Stimulated activated CD8-positive, alpha-beta memory T cell treated with anti-CD3 and anti-CD28 coated beads, Interleukin-7, amount 100 ng/mL, for 48 hours (primary cell): Measurements from ENCODE around the gene TMEM11.

Source experiments
- DNase-seq, 2 donors: peaks; one replicate each; pipeline ENCODE4 v3.0.0-alpha.2; 2020; ENCODE audit warnings: low read depth in 1 of 2; ENCODE audit errors: extremely low read depth in 1 of 2

The TMEM11 gene

DNA sequence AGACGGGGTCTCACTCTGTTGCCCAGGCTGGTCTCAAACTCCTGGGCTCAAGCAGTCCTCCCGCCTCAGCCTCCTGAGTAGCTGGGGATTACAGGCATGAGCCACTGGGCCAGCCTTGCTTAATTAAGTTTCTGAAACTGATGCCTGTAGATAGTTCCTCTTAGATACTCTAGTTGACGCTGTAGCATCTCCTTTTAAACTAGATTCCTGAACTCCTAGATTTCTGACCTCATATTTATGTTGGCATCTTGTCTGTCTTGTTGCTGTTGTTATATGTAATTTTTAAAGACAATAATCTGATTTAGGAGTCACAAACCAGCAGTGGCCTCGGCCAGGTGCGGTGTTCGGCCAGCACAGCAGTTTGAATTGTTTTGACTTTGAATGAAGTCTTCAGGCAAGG, 49.7 kb downstream of the TMEM11 start:
- DNase-seq: no peak

DNA sequence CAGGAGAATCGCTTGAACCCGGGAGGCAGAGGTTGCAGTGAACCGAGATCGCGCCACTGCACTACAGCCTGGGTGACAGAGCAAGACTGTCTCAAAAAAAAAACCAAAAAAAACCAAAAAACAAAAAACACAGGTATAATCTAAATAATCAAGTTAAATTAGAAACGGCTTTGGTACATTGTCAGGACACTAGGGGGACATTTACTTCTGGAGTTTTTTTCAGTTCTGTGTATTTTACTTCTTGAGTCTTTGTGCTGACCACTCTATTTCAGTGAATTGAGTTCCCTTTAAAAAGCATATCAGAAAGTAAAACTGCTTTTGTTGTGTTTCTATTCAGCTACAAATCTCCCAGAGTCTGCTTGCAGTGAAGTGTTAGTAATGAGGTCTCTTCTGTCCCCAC, 50.9 kb downstream of the TMEM11 start:
- no peak for DNase-seq

DNA sequence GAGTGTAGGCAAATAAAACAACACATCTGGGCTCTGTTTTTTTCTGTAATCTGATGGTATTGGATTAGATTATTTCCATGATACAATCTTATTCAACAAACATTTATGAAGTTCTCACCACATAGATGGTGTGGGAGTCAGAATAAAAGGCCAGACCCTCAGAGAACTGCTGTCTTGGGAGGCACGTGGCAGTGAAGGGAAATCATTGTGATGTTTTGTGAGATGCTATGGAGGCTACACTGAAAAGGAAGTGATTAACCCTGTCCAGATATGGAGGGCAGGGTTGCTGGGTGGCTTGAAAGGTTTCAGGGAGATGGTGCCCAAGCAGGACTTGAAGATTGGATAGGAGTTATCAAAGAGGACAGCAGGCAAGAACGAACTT, 51.6 kb downstream of the TMEM11 start:
- DNase-seq: no peak

DNA sequence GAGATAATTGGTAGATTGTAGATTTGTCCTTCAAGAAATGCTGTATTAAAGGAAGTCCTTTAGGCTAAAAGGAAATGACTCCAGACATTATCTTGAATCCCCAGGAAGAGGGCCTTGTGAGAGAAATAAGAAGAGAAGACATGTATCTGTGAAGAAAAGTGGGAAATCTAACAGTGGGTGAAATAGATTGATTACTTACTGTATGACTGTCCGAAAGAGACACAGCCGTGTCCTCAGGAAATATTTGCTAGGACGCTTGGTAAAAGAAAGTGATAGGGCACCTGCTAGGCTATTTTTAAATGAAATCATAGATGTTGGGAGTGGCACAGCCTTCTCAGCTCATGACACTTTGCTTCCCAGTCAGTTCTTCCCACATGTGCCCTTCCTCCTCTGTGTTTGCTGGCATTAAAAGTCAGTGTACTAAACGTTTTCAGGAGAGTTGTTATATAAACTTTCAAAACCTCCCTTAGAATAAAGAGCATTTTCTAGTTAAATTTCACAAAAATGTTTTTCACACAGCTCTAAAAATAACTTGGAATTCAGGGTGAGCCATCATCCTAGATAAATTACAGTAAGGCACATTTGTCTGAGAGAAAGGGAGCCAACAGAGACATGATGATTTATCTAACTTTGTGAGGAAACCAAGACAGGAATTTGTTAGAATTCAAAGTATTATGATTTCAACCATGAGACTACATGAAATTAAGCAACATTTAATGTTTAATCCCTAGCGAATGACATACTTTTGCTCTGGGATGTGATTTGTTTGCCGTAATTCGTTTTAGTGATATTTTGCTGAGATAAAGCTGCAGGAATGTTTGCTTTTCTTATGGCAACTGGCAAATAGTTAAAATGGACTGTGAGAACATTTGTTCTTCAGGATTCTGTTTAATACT, 52.2 kb downstream of the TMEM11 start:
- no peak for DNase-seq

DNA sequence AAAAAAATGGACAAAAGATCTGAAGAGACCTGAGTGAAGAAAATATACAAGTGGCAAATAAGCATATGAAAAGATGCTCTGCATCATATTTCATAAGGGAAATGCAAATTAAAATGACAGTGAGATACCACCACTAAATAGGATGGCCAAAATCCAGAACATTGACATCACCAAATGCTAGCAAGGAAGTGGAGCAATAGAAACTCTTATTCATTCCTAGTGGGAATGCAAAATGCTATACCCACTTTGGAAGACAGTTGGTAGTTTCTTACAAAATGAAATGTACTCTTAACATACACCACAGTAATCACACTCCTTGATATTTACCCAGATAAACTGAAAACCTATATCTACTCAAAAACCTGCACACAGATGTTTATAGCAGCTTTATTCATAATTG, 53.6 kb downstream of the TMEM11 start:
- no peak for DNase-seq

DNA sequence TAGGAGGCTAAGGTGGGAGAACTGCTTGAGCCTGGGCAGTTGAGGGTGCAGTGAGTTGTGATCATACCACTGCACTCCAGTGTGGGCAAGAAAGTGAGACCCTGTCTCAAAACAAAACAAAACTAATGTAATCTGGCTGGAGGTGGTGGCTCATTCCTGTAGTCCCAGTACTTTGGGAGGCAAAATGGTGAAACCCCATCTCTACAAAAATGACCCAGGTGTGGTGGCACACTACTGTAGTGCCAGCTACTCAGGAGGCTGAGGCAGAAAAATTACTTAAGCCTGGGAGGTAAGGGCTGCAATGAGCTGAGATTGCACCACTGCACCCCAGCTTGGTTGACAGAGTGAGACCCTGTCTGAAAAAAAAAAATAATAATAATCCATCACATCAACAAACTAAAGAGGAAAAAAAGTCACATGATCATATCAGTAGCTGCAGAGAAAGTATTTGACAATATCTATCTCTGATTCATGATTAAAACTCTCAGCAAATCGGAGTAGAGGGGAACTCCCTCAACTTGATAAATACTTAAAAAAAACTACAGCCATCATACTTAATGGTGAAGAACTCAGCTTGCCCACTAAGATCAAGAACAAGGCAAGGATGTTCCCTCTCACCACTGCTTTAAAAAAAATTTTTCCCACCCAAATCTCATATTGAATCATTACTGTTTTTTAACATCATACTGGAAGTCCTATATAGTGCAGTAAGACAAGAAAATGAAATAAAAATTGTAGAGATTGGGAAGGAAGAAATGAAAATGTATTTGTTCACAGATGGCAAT, 56.2 kb downstream of the TMEM11 start:
- DNase-seq: no peak

DNA sequence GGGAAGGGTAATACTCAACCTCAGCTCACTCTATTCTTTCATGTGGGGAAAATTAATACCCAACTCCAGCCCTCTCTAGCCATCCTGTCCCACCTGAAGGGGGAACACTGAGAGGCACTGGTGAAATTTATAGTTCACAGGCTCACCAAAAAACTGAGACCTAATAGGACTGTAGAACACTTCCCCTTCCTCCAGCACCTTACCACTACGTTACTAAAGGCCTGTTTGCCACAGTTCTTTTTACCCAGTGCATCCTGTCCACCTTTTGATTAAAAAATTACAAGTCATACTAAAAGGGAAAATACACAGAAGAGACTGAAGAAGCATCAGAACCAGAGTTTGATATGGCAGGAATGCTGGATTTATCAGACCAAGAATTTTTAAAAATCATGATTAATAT, 61.2 kb downstream of the TMEM11 start:
- no peak for DNase-seq

DNA sequence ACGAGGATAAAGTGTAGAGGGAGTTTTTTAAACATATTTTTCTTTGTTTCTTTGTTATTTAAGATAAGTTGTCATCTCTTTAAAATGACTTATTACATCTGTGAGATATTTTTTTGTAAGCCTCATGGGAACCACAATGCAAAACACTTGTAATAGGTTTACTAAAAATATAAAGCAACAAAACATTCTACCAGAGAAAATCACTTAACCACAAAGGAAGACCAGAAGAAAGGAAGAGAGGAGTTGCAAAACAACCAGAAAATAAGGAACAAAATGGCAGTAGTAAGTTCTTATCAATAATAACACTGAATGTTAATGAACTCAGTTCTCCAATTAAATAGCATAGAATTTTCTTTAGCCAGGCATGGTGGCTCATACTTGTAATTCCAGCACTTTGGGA, 64.3 kb downstream of the TMEM11 start:
- DNase-seq: no peak
